Neural cell (in vitro differentiated cells): Measurements from ENCODE around the gene FOXK1. TPM values are rescaled to one million over a fixed set of nuclear protein-coding genes. Genes with fewer than 3 reads are reported as not detected.

Experiments
- H2AFZ ChIP-seq: fragments of 200-600, 300-800 bp; sonication (generic), shearing (Covaris generic); 2 replicates; pipeline ENCODE4 v1.6.0; 2014; ENCODE audit warnings: low read depth, mild to moderate bottlenecking, antibody characterized with exemption, low read length, moderate library complexity
- H3F3A ChIP-seq: fragments of 200-600 bp; shearing (Covaris generic); 2 replicates; pipeline ENCODE4 v1.6.1; 2016; ENCODE audit warnings: mild to moderate bottlenecking, moderate library complexity, mixed read lengths, antibody characterized with exemption, low read length; ENCODE audit not compliant: insufficient read depth, poor library complexity, severe bottlenecking
- H3K27ac ChIP-seq: fragments of 200-600, 300-800 bp; sonication (generic), shearing (Covaris generic); 2 replicates; pipeline ENCODE4 v1.5.1; 2014; ENCODE audit warnings: mild to moderate bottlenecking, low read length, moderate library complexity
- H3K27me3 ChIP-seq: fragments of 300-800, 200-600 bp; sonication (generic), shearing (Covaris generic); 2 replicates; pipeline ENCODE4 v1.6.0; 2014; ENCODE audit warnings: mild to moderate bottlenecking, low read depth, low read length, moderate library complexity; ENCODE audit not compliant: insufficient read depth
- H3K36me3 ChIP-seq: fragments of 300-800, 200-600 bp; sonication (generic), shearing (Covaris generic); 2 replicates; pipeline ENCODE4 v1.5.1; 2014; ENCODE audit warnings: mild to moderate bottlenecking, antibody characterized with exemption, low read length, moderate library complexity; ENCODE audit not compliant: insufficient read depth
- H3K4me2 ChIP-seq: fragments of 300-800, 200-600 bp; sonication (generic), shearing (Covaris generic); 2 replicates; pipeline ENCODE4 v1.6.0; 2014; ENCODE audit warnings: mild to moderate bottlenecking, low read length
- H3K4me3 ChIP-seq: fragments of 300-800, 200-600 bp; sonication (generic), shearing (Covaris generic); 2 replicates; pipeline ENCODE4 v1.5.1; 2014; ENCODE audit warnings: mild to moderate bottlenecking, low read length, moderate library complexity
- H3K79me2 ChIP-seq: fragments of 200-600 bp; shearing (Covaris generic); replicated peaks from 2 replicates; pipeline ENCODE4 v1.6.0; 2014; ENCODE audit warnings: mild to moderate bottlenecking, low read length, moderate library complexity; ENCODE audit not compliant: insufficient read depth
- H3K9ac ChIP-seq: fragments of 300-800, 200-600 bp; sonication (generic), shearing (Covaris generic); 2 replicates; pipeline ENCODE4 v1.6.1; 2016; ENCODE audit warnings: mild to moderate bottlenecking, low read length, mixed read lengths
- H3K9me2 ChIP-seq: fragments of 200-600 bp; shearing (Covaris generic); 2 replicates; pipeline ENCODE4 v1.6.1; 2016; ENCODE audit warnings: mild to moderate bottlenecking, low read length, mixed read lengths; ENCODE audit not compliant: insufficient read depth
- H3K9me3 ChIP-seq: fragments of 200-600, 300-800 bp; sonication (generic), shearing (Covaris generic); 2 replicates; pipeline ENCODE4 v1.6.1; 2016; ENCODE audit warnings: mild to moderate bottlenecking, mixed run types, low read length, moderate library complexity, mixed read lengths
- H4K20me1 ChIP-seq: fragments of 200-600 bp; shearing (Covaris generic); 2 replicates; pipeline ENCODE4 v1.6.1; 2016; ENCODE audit warnings: mild to moderate bottlenecking, mixed run types; ENCODE audit not compliant: insufficient read depth
- EP300 ChIP-seq: fragments of 450-650 bp; conservative IDR thresholded peaks from 2 replicates; pipeline ENCODE4 v1.6.1; 2014; ENCODE audit warnings: antibody characterized with exemption, mild to moderate bottlenecking, moderate library complexity; ENCODE audit not compliant: poor library complexity, severe bottlenecking
- EZH2 ChIP-seq: fragments of 200-600, 300-800 bp; shearing (Covaris generic), sonication (generic); IDR thresholded peaks from 2 replicates; pipeline ENCODE4 v1.6.1; 2014; ENCODE audit warnings: antibody characterized with exemption, low read length, borderline replicate concordance, mild to moderate bottlenecking; ENCODE audit not compliant: insufficient read depth, poor library complexity, severe bottlenecking
- MXI1 ChIP-seq: fragments of 450-650 bp; conservative IDR thresholded peaks from 2 replicates; pipeline ENCODE4 v1.6.1; 2014; ENCODE audit warnings: antibody characterized with exemption, mild to moderate bottlenecking; ENCODE audit not compliant: poor library complexity, severe bottlenecking
- POLR2AphosphoS5 ChIP-seq: IDR thresholded peaks from 2 replicates; pipeline ENCODE4 v1.6.1; 2012
- RAD21 ChIP-seq: fragments of 450-650 bp; conservative IDR thresholded peaks from 2 replicates; pipeline ENCODE4 v1.6.1; 2014; ENCODE audit warnings: antibody characterized with exemption, mild to moderate bottlenecking, moderate library complexity
- SMC3 ChIP-seq: fragments of 450-650 bp; conservative IDR thresholded peaks from 2 replicates; pipeline ENCODE4 v1.6.1; 2014; ENCODE audit warnings: antibody characterized with exemption, mild to moderate bottlenecking, moderate library complexity; ENCODE audit not compliant: poor library complexity
- TAF1 ChIP-seq: IDR thresholded peaks from 2 replicates; pipeline ENCODE4 v1.6.1; 2012; ENCODE audit warnings: low read depth
- polyA plus RNA-seq: library from polyadenylated mRNA; depleted of rRNA; stranded (reverse); fragments of >200 nt; gene quantifications from 2 replicates; pipeline ENCODE4 v1.2.3, GENCODE V29; 2014
- TF ChIP-seq, protein P1 (sequence below): IDR thresholded peaks from 2 replicates; pipeline ENCODE4 v1.6.1; 2012; ENCODE audit warnings: borderline replicate concordance
- TF ChIP-seq, protein P2 (sequence below): fragments of 450-650 bp; IDR thresholded peaks from 2 replicates; pipeline ENCODE4 v1.5.1; 2014; ENCODE audit warnings: antibody characterized with exemption, mild to moderate bottlenecking, moderate library complexity; ENCODE audit not compliant: poor library complexity, severe bottlenecking

Gene FOXK1
- polyA plus RNA-seq, 1 donor from 2014 or later, result 7.4 TPM

DNA sequence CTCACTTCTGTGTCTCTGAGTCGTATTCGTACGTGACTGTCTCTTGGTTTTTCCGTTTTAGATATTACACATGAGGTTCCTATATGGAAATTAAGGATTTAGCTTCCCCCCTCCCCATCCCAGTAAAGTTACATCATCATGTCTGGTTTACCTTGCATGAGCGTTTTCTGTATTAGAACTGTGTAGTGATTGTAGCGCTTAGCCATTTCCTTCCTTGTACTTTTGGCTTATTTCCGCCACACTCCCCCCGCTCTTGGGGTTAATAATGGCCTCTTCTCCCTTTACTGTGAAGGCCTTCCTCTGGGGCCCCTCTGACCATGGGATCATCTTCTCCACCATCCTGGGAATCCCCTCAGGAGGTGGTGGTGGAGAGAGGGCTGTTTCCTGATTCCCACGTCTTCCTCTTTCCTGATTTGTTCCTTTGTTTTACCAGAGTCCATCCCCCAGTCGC, 66.2 kb downstream of the FOXK1 start:
- Histone ChIP-seq H3K27me3 (no peaks in the 10 kb centered on the region), H3K4me2 (no peak overlapping the region), H3K27ac (no peak overlapping the region), H4K20me1 (no peaks in the 10 kb centered on the region), H3K9ac (no peak overlapping the region), H3K9me2 (no peaks in the 10 kb centered on the region), H3F3A (no peaks in the 10 kb centered on the region), H3K9me3 (no peaks in the 10 kb centered on the region), H3K79me2 (no peaks in the 10 kb centered on the region), H2AFZ (no peak overlapping the region), H3K4me3 (no peak overlapping the region), H3K36me3 (no peaks in the 10 kb centered on the region)
- TF ChIP-seq SMC3 (no peak), EP300 (no peak), TAF1 (no peak), RAD21 (no peak), POLR2AphosphoS5 (no peak), MXI1 (no peak), EZH2 (no peak)
- TF ChIP-seq, protein P1, sequence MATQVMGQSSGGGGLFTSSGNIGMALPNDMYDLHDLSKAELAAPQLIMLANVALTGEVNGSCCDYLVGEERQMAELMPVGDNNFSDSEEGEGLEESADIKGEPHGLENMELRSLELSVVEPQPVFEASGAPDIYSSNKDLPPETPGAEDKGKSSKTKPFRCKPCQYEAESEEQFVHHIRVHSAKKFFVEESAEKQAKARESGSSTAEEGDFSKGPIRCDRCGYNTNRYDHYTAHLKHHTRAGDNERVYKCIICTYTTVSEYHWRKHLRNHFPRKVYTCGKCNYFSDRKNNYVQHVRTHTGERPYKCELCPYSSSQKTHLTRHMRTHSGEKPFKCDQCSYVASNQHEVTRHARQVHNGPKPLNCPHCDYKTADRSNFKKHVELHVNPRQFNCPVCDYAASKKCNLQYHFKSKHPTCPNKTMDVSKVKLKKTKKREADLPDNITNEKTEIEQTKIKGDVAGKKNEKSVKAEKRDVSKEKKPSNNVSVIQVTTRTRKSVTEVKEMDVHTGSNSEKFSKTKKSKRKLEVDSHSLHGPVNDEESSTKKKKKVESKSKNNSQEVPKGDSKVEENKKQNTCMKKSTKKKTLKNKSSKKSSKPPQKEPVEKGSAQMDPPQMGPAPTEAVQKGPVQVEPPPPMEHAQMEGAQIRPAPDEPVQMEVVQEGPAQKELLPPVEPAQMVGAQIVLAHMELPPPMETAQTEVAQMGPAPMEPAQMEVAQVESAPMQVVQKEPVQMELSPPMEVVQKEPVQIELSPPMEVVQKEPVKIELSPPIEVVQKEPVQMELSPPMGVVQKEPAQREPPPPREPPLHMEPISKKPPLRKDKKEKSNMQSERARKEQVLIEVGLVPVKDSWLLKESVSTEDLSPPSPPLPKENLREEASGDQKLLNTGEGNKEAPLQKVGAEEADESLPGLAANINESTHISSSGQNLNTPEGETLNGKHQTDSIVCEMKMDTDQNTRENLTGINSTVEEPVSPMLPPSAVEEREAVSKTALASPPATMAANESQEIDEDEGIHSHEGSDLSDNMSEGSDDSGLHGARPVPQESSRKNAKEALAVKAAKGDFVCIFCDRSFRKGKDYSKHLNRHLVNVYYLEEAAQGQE, result no peak
- TF ChIP-seq, protein P2, sequence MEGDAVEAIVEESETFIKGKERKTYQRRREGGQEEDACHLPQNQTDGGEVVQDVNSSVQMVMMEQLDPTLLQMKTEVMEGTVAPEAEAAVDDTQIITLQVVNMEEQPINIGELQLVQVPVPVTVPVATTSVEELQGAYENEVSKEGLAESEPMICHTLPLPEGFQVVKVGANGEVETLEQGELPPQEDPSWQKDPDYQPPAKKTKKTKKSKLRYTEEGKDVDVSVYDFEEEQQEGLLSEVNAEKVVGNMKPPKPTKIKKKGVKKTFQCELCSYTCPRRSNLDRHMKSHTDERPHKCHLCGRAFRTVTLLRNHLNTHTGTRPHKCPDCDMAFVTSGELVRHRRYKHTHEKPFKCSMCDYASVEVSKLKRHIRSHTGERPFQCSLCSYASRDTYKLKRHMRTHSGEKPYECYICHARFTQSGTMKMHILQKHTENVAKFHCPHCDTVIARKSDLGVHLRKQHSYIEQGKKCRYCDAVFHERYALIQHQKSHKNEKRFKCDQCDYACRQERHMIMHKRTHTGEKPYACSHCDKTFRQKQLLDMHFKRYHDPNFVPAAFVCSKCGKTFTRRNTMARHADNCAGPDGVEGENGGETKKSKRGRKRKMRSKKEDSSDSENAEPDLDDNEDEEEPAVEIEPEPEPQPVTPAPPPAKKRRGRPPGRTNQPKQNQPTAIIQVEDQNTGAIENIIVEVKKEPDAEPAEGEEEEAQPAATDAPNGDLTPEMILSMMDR, result no peak

DNA sequence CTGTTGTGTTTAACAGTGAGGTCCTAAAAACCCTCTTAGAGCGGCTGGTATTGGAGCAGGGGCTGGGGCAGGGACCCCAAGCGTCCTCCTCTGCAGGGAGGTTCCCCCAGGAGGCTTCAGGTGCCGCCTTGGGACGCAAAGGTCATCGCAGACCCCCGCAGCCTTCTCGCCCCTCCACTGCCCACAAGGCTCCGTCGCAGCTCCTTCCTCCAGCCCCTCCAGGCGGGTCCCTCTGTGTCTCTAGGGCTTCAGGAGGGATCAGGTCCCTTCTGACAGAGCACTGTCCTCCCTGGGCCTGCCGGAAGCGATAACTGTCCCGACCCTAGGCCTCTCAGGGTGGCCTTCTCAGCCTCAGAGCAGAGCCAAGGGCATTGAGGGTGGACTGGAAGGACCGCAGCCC, 67.3 kb downstream of the FOXK1 start:
- Histone ChIP-seq H2AFZ (no peak overlapping the region), H3K27me3 (no peaks in the 10 kb centered on the region), H3K9me3 (no peaks in the 10 kb centered on the region), H3K9me2 (no peaks in the 10 kb centered on the region), H3K9ac (no peak overlapping the region), H3F3A (no peaks in the 10 kb centered on the region), H3K79me2 (no peaks in the 10 kb centered on the region), H3K36me3 (no peaks in the 10 kb centered on the region), H4K20me1 (no peaks in the 10 kb centered on the region), H3K27ac (no peak overlapping the region), H3K4me2 (no peak overlapping the region), H3K4me3 (no peak overlapping the region)
- TF ChIP-seq EP300 (no peak), EZH2 (no peak), MXI1 (no peak), RAD21 (no peak), SMC3 (no peak), TAF1 (no peak), POLR2AphosphoS5 (no peak)
- TF ChIP-seq, protein P2, result no peak
- TF ChIP-seq, protein P1, result no peak
